ENCODE results near the gene PDGFA.

Gene PDGFA

GRCh38 chr7:526460-527034, 6.9 kb upstream of the PDGFA start:
- Histone ChIP-seq H3K36me3 (ENCODE audit: control insufficient read depth, insufficient read depth, low read length) (no peaks in the 10 kb centered on the region), H3K9me3 (ENCODE audit: control insufficient read depth, low read length) (no peaks in the 10 kb centered on the region), H3K4me3 (ENCODE audit: low read length) (no peak overlapping the region), H3K27me3 (ENCODE audit: control insufficient read depth, insufficient read depth, low read length) (peaks cover 28% of the 10 kb centered on the region), H3K4me1 (ENCODE audit: control insufficient read depth, insufficient read depth, low read length) (peaks cover 24% of the 10 kb centered on the region), H3K9ac (ENCODE audit: low read length) (no peak overlapping the region)

GRCh38 chr7:525740-526139, 6.1 kb upstream of the PDGFA start:
- no peaks in the 10 kb centered on the region for H3K9me3 ChIP-seq (ENCODE audit: control insufficient read depth, low read length)
- H3K27me3 ChIP-seq (ENCODE audit: control insufficient read depth, insufficient read depth, low read length): peaks cover 36% of the 10 kb centered on the region
- H3K4me3 ChIP-seq (ENCODE audit: low read length): no peak overlapping the region

GRCh38 chr7:524800-525199, 5.2 kb upstream of the PDGFA start:
- no peaks in the 10 kb centered on the region for H3K36me3 ChIP-seq (ENCODE audit: control insufficient read depth, insufficient read depth, low read length)
- H3K9ac ChIP-seq (ENCODE audit: low read length): no peak overlapping the region
- H3K4me3 ChIP-seq (ENCODE audit: low read length): no peak overlapping the region
- peaks cover 35% of the 10 kb centered on the region for H3K4me1 ChIP-seq (ENCODE audit: control insufficient read depth, insufficient read depth, low read length)
- peaks cover 41% of the 10 kb centered on the region for H3K27me3 ChIP-seq (ENCODE audit: control insufficient read depth, insufficient read depth, low read length)
- H3K9me3 ChIP-seq (ENCODE audit: control insufficient read depth, low read length): no peaks in the 10 kb centered on the region

More at GRCh38 chr7:525740-526139, 6.1 kb upstream of the PDGFA start:
- H3K9ac ChIP-seq (ENCODE audit: low read length): no peak overlapping the region
- peaks cover 32% of the 10 kb centered on the region for H3K4me1 ChIP-seq (ENCODE audit: control insufficient read depth, insufficient read depth, low read length)
- H3K36me3 ChIP-seq (ENCODE audit: control insufficient read depth, insufficient read depth, low read length): no peaks in the 10 kb centered on the region

GRCh38 chr7:523347-524336, 4.0 kb upstream of the PDGFA start:
- H3K4me3 ChIP-seq (ENCODE audit: low read length): no peak overlapping the region
- H3K27me3 ChIP-seq (ENCODE audit: control insufficient read depth, insufficient read depth, low read length): peaks cover 41% of the 10 kb centered on the region
- H3K36me3 ChIP-seq (ENCODE audit: control insufficient read depth, insufficient read depth, low read length): no peaks in the 10 kb centered on the region
- no peaks in the 10 kb centered on the region for H3K9me3 ChIP-seq (ENCODE audit: control insufficient read depth, low read length)
- H3K4me1 ChIP-seq (ENCODE audit: control insufficient read depth, insufficient read depth, low read length): peaks cover 35% of the 10 kb centered on the region
- H3K9ac ChIP-seq (ENCODE audit: low read length): no peak overlapping the region

- Histone ChIP-seq H3K9ac (ENCODE audit: low read length) (peak overlapping the region; percentile 50), H3K36me3 (ENCODE audit: control insufficient read depth, insufficient read depth, low read length) (no peaks in the 10 kb centered on the region), H3K4me1 (ENCODE audit: control insufficient read depth, insufficient read depth, low read length) (peaks cover 35% of the 10 kb centered on the region), H3K9me3 (ENCODE audit: control insufficient read depth, low read length) (no peaks in the 10 kb centered on the region), H3K4me3 (ENCODE audit: low read length) (no peak overlapping the region), H3K27me3 (ENCODE audit: control insufficient read depth, insufficient read depth, low read length) (peaks cover 41% of the 10 kb centered on the region)
Observed at GRCh38 chr7:522951-523314, 3.3 kb upstream of the PDGFA start.

- H3K4me1 ChIP-seq (ENCODE audit: control insufficient read depth, insufficient read depth, low read length): peaks cover 35% of the 10 kb centered on the region
- peaks cover 41% of the 10 kb centered on the region for H3K27me3 ChIP-seq (ENCODE audit: control insufficient read depth, insufficient read depth, low read length)
- H3K9me3 ChIP-seq (ENCODE audit: control insufficient read depth, low read length): no peaks in the 10 kb centered on the region
- H3K4me3 ChIP-seq (ENCODE audit: low read length): no peak overlapping the region
- H3K9ac ChIP-seq (ENCODE audit: low read length): peak overlapping the region; percentile 50
- no peaks in the 10 kb centered on the region for H3K36me3 ChIP-seq (ENCODE audit: control insufficient read depth, insufficient read depth, low read length)
Observed at GRCh38 chr7:522071-522950, 2.7 kb upstream of the PDGFA start.

GRCh38 chr7:521221-522070, 1.8 kb upstream of the PDGFA start:
- no peak overlapping the region for H3K4me3 ChIP-seq (ENCODE audit: low read length)
- H3K27me3 ChIP-seq (ENCODE audit: control insufficient read depth, insufficient read depth, low read length): peaks cover 41% of the 10 kb centered on the region
- peak overlapping the region; percentile 50 for H3K9ac ChIP-seq (ENCODE audit: low read length)
- no peaks in the 10 kb centered on the region for H3K36me3 ChIP-seq (ENCODE audit: control insufficient read depth, insufficient read depth, low read length)
- no peaks in the 10 kb centered on the region for H3K9me3 ChIP-seq (ENCODE audit: control insufficient read depth, low read length)
- H3K4me1 ChIP-seq (ENCODE audit: control insufficient read depth, insufficient read depth, low read length): peaks cover 34% of the 10 kb centered on the region

GRCh38 chr7:520503-521161, 986 bp upstream of the PDGFA start:
- H3K4me3 ChIP-seq (ENCODE audit: low read length): no peak overlapping the region
- peaks cover 45% of the 10 kb centered on the region for H3K27me3 ChIP-seq (ENCODE audit: control insufficient read depth, insufficient read depth, low read length)
- no peaks in the 10 kb centered on the region for H3K9me3 ChIP-seq (ENCODE audit: control insufficient read depth, low read length)
- peaks cover 38% of the 10 kb centered on the region for H3K4me1 ChIP-seq (ENCODE audit: control insufficient read depth, insufficient read depth, low read length)
- H3K9ac ChIP-seq (ENCODE audit: low read length): peak overlapping the region; percentile 47
- no peaks in the 10 kb centered on the region for H3K36me3 ChIP-seq (ENCODE audit: control insufficient read depth, insufficient read depth, low read length)

- Histone ChIP-seq H3K4me1 (ENCODE audit: control insufficient read depth, insufficient read depth, low read length) (peaks cover 54% of the 10 kb centered on the region), H3K4me3 (ENCODE audit: low read length) (peak overlapping the region; percentile 69), H3K27me3 (ENCODE audit: control insufficient read depth, insufficient read depth, low read length) (peaks cover 41% of the 10 kb centered on the region), H3K36me3 (ENCODE audit: control insufficient read depth, insufficient read depth, low read length) (no peaks in the 10 kb centered on the region), H3K9me3 (ENCODE audit: control insufficient read depth, low read length) (no peaks in the 10 kb centered on the region), H3K9ac (ENCODE audit: low read length) (peak overlapping the region; percentile 88)
Observed at GRCh38 chr7:518630-519483, 789 bp downstream of the PDGFA start.

GRCh38 chr7:517774-518629, 1.6 kb downstream of the PDGFA start:
- Histone ChIP-seq H3K27me3 (ENCODE audit: control insufficient read depth, insufficient read depth, low read length) (peaks cover 35% of the 10 kb centered on the region), H3K36me3 (ENCODE audit: control insufficient read depth, insufficient read depth, low read length) (no peaks in the 10 kb centered on the region), H3K4me1 (ENCODE audit: control insufficient read depth, insufficient read depth, low read length) (peaks cover 55% of the 10 kb centered on the region), H3K4me3 (ENCODE audit: low read length) (peak overlapping the region; percentile 69), H3K9ac (ENCODE audit: low read length) (peak overlapping the region; percentile 88), H3K9me3 (ENCODE audit: control insufficient read depth, low read length) (no peaks in the 10 kb centered on the region)

Data from mucosa of stomach (tissue), 1 donor.